Activated CD4-positive, alpha-beta T cell treated with anti-CD3 and anti-CD28 coated beads for 24 hours (primary cell): Measurements from ENCODE around the gene ANP32A.

Source experiments
- DNase-seq, 2 donors: peaks; one replicate each; pipeline ENCODE4 v3.0.0-alpha.2; 2020; ENCODE audit warnings: low read depth in 2 of 2

ANP32A gene

GRCh38 chr15:68797599-68798345 is 22.9 kb downstream of the ANP32A start:
- DNase-seq = no peak

GRCh38 chr15:68797191-68797590 is 23.5 kb downstream of the ANP32A start:
- no peak for DNase-seq

- DNase-seq = no peak
These were observed 24.1 kb downstream of the ANP32A start for GRCh38 chr15:68796576-68796975.

- peak; percentile 49 to 50 for DNase-seq
These were observed 25.3 kb downstream of the ANP32A start for GRCh38 chr15:68795298-68795848.

- DNase-seq = no peak
These were observed 25.8 kb downstream of the ANP32A start for GRCh38 chr15:68794863-68795262.

- DNase-seq = no peak
These were observed 26.4 kb downstream of the ANP32A start for GRCh38 chr15:68794307-68794706.

- no peak for DNase-seq
These were observed 26.9 kb downstream of the ANP32A start for GRCh38 chr15:68793776-68794175.

- no peak for DNase-seq
These were observed 27.6 kb downstream of the ANP32A start for GRCh38 chr15:68792901-68793766.

GRCh38 chr15:68791431-68792283 is 29.0 kb downstream of the ANP32A start:
- peak in 1 of 2 donors; percentile 43 for DNase-seq

GRCh38 chr15:68790910-68791309 is 29.8 kb downstream of the ANP32A start:
- DNase-seq = no peak

- no peak for DNase-seq
These were observed 30.5 kb downstream of the ANP32A start for GRCh38 chr15:68790242-68790575.

- no peak for DNase-seq
These were observed 31.0 kb downstream of the ANP32A start for GRCh38 chr15:68789534-68790241.

- no peak for DNase-seq
These were observed 31.6 kb downstream of the ANP32A start for GRCh38 chr15:68789091-68789490.

- no peak for DNase-seq
These were observed 32.5 kb downstream of the ANP32A start for GRCh38 chr15:68788264-68788624.

GRCh38 chr15:68787609-68788263 is 33.0 kb downstream of the ANP32A start:
- no peak for DNase-seq

- DNase-seq = no peak
These were observed 33.9 kb downstream of the ANP32A start for GRCh38 chr15:68786753-68787152.

GRCh38 chr15:68785541-68785940 is 35.2 kb downstream of the ANP32A start:
- no peak for DNase-seq

- no peak for DNase-seq
These were observed 36.5 kb downstream of the ANP32A start for GRCh38 chr15:68784206-68784605.

- DNase-seq = peak; percentile 34 to 54
These were observed 37.3 kb downstream of the ANP32A start for GRCh38 chr15:68783226-68784058.
